HL-60 (cell line): ENCODE measurements around the gene GADD45G.

Experiments
- DNase-seq, 2 experiments: peaks; one replicate each; pipeline ENCODE4 v3.0.0-alpha.2; 2010 to 2020; ENCODE audit warnings: low read depth in 1 of 2, low spot score in 1 of 2
- H3K27ac ChIP-seq: fragments of 250-450 bp; sonication (Bioruptor Pico); replicated peaks from 2 replicates; pipeline ENCODE4 v1.5.1; 2020; ENCODE audit warnings: mild to moderate bottlenecking, moderate library complexity
- H3K27me3 ChIP-seq: fragments of 250-450 bp; sonication (Bioruptor Pico); 2 replicates; pipeline ENCODE4 v1.5.1; 2021; ENCODE audit warnings: mild to moderate bottlenecking, moderate library complexity; ENCODE audit not compliant: insufficient read depth, poor library complexity, severe bottlenecking
- H3K4me3 ChIP-seq: replicated peaks from 2 replicates; pipeline ENCODE4 v1.5.1; 2011; ENCODE audit warnings: mild to moderate bottlenecking, control low read depth, low read length; ENCODE audit not compliant: insufficient read depth
- CTCF ChIP-seq: IDR thresholded peaks from one replicate; pipeline ENCODE4 v1.5.1; 2011; ENCODE audit warnings: low read length, control low read depth, inconsistent platforms; ENCODE audit not compliant: insufficient read depth
- GABPA ChIP-seq: IDR thresholded peaks from 2 replicates; pipeline ENCODE4 v1.6.1; 2012; ENCODE audit warnings: low read depth
- POLR2AphosphoS5 ChIP-seq: IDR thresholded peaks from 2 replicates; pipeline ENCODE4 v1.6.1; 2012; ENCODE audit warnings: low read depth
- REST ChIP-seq: IDR thresholded peaks from 2 replicates; pipeline ENCODE4 v1.6.1; 2012; ENCODE audit warnings: low read depth; ENCODE audit not compliant: insufficient replicate concordance
- SPI1 ChIP-seq: IDR thresholded peaks from 2 replicates; pipeline ENCODE4 v1.6.1; 2012; ENCODE audit warnings: low read depth, mild to moderate bottlenecking, borderline replicate concordance

Gene GADD45G

GRCh38 chr9:89610391-89610925 is 5.6 kb downstream of the GADD45G start:
- no peak for DNase-seq
- TF ChIP-seq POLR2AphosphoS5 (no peak), SPI1 (no peak), REST (no peak), GABPA (no peak), CTCF (no peak)
- Histone ChIP-seq H3K4me3 (no peak overlapping the region), H3K27me3 (peaks cover 27% of the 10 kb centered on the region), H3K27ac (no peak overlapping the region)

GRCh38 chr9:89611425-89611824 is 6.6 kb downstream of the GADD45G start:
- TF ChIP-seq POLR2AphosphoS5 (no peak), SPI1 (no peak), CTCF (no peak)
- Histone ChIP-seq H3K4me3 (no peak overlapping the region), H3K27ac (no peak overlapping the region), H3K27me3 (peaks cover 18% of the 10 kb centered on the region)
- no peak for DNase-seq

- TF ChIP-seq GABPA (no peak), SPI1 (no peak), REST (no peak), POLR2AphosphoS5 (no peak), CTCF (no peak)
- H3K27ac ChIP-seq, result no peak overlapping the region
- H3K27me3 ChIP-seq, result peaks cover 5% of the 10 kb centered on the region
- no peak for DNase-seq
- no peak overlapping the region for H3K4me3 ChIP-seq
Measured at GRCh38 chr9:89612566-89613278, 7.9 kb downstream of the GADD45G start.
